K562 (cell line): ENCODE data around the gene ADARB2. TPM values are rescaled to one million over a fixed set of nuclear protein-coding genes. Genes with fewer than 3 reads are reported as not detected.

Source experiments
- ATAC-seq: fragments of 200-7000 bp; cut with Tn5 transposase; 3 replicates; pipeline ENCODE4 v1.9.1; 2020; ENCODE audit warnings: moderate library complexity
- BruUV-seq: library from RNA; stranded (reverse); fragments of 400-500 nt; replicated peaks from 2 replicates; lab custom pipeline; 2021; lab: Mats Ljungman, UMichigan
- CTCF ChIA-PET: fragments of 300-600 bp; formaldehyde crosslinking; extraction: SDS; loops from one replicate; lab custom pipeline; 2021; ENCODE audit warnings: low intra/inter-chr PET ratio; lab: Yijun Ruan, JAX
- POLR2A ChIA-PET: fragments of 300-600, 350-650 bp; sonication (Branson Sonifier 250); formaldehyde crosslinking; extraction: SDS; loops from one replicate; lab custom pipeline; 2021; ENCODE audit warnings: antibody characterized with exemption, inconsistent platforms; lab: Yijun Ruan, JAX
- DNase-seq, 4 experiments: peaks; one replicate each; pipeline versions ENCODE4 v3.0.0 to v3.0.0-alpha.2; 2011 to 2018; ENCODE audit warnings: low spot score in 3 of 4, mixed read lengths in 3 of 4; ENCODE audit errors: extremely low read depth in 1 of 4
- FAIRE-seq: peaks from 2 replicates; lab custom pipeline; 2011; peaks lifted over from hg19 to GRCh38; lab: Jason Lieb, UNC
- H2AFZ ChIP-seq: 2 replicates; pipeline ENCODE4 v1.6.0; 2011; ENCODE audit warnings: low read depth, low read length, control low read depth, inconsistent platforms
- H3K27ac ChIP-seq: fragments of 200-600 bp; 3 replicates; pipeline ENCODE4 v1.8.0; 2011; ENCODE audit warnings: low read depth, mild to moderate bottlenecking, control low read depth, inconsistent platforms, low read length, moderate library complexity, mixed read lengths; ENCODE audit errors: extremely low read depth
- H3K27me3 ChIP-seq, 2 experiments: fragments of 300-600 bp in 1 of 2; 2 replicates in 1 of 2; 3 replicates in 1 of 2; pipeline versions ENCODE4 v1.6.0 to v1.8.0; 2011; ENCODE audit warnings: inconsistent platforms in 2 of 2, low read length in 2 of 2, mild to moderate bottlenecking in 1 of 2, mixed read lengths in 1 of 2, moderate library complexity in 1 of 2; ENCODE audit not compliant: control insufficient read depth in 2 of 2, insufficient read depth in 2 of 2
- H3K36me3 ChIP-seq: fragments of 300-600 bp; 3 replicates; pipeline ENCODE4 v1.8.0; 2011; ENCODE audit warnings: mild to moderate bottlenecking, low read length, inconsistent platforms; ENCODE audit not compliant: control insufficient read depth, insufficient read depth
- H3K4me1 ChIP-seq, 2 experiments: fragments of 200-600 bp in 1 of 2; replicated peaks in 1 of 2; 2 replicates in 1 of 2; 3 replicates in 1 of 2; pipeline versions ENCODE4 v1.5.1 to v1.8.0; 2011; ENCODE audit warnings: inconsistent platforms in 2 of 2, low read length in 2 of 2, mild to moderate bottlenecking in 1 of 2, mixed read lengths in 1 of 2, moderate library complexity in 1 of 2; ENCODE audit not compliant: control insufficient read depth in 2 of 2, insufficient read depth in 2 of 2
- H3K4me2 ChIP-seq: 2 replicates; pipeline ENCODE4 v1.6.1; 2011; ENCODE audit warnings: low read length, control low read depth, inconsistent platforms, mixed read lengths; ENCODE audit not compliant: insufficient read depth
- H3K4me3 ChIP-seq: fragments of 200-600 bp; sonication (generic), shearing (Covaris generic); 2 replicates; pipeline ENCODE4 v1.5.1; 2016; ENCODE audit warnings: control low read depth, inconsistent platforms
- H3K79me2 ChIP-seq: fragments of 200-600 bp; 3 replicates; pipeline ENCODE4 v1.8.0; 2011; ENCODE audit warnings: low read length, inconsistent platforms; ENCODE audit not compliant: control insufficient read depth, insufficient read depth
- H3K9ac ChIP-seq, 2 experiments: 2 replicates each; pipeline versions ENCODE4 v1.6.0 to v1.6.1; 2011; ENCODE audit warnings: low read depth in 2 of 2, low read length in 2 of 2, control low read depth in 1 of 2, inconsistent platforms in 1 of 2, mild to moderate bottlenecking in 1 of 2, mixed read lengths in 1 of 2; ENCODE audit not compliant: insufficient read depth in 1 of 2
- H3K9me1 ChIP-seq: one replicate; pipeline ENCODE4 v1.6.0; 2011; ENCODE audit warnings: inconsistent platforms, mild to moderate bottlenecking, low read length, moderate library complexity; ENCODE audit not compliant: control insufficient read depth, insufficient read depth
- H3K9me3 ChIP-seq: replicated peaks from 2 replicates; pipeline ENCODE4 v1.5.1; 2011; ENCODE audit warnings: low read depth, low read length, inconsistent platforms; ENCODE audit not compliant: control insufficient read depth, insufficient read depth
- H4K20me1 ChIP-seq: replicated peaks from 2 replicates; pipeline ENCODE4 v1.6.1; 2011; ENCODE audit warnings: low read length, inconsistent platforms, mixed read lengths; ENCODE audit not compliant: control insufficient read depth, insufficient read depth
- HDGF ChIP-seq: fragments of 450-650 bp; IDR thresholded peaks from 2 replicates; pipeline ENCODE4 v1.6.1; 2016
- KAT2B ChIP-seq: IDR thresholded peaks from one replicate; pipeline ENCODE4 v1.6.1; 2012; ENCODE audit warnings: low read depth, mild to moderate bottlenecking, control low read depth, inconsistent platforms, low read length, moderate library complexity
- LEF1 ChIP-seq: fragments of 450-650 bp; IDR thresholded peaks from 2 replicates; pipeline ENCODE4 v1.6.1; 2016; ENCODE audit warnings: mild to moderate bottlenecking
- RBM14 ChIP-seq: fragments of 200-400 bp; formaldehyde crosslinking; IDR thresholded peaks from 2 replicates; pipeline ENCODE4 v1.6.1; 2018; ENCODE audit warnings: low read depth, mild to moderate bottlenecking, low read length, moderate library complexity, borderline replicate concordance; ENCODE audit not compliant: insufficient read depth
- SPI1 ChIP-seq: IDR thresholded peaks from 2 replicates; pipeline ENCODE4 v1.6.1; 2011; ENCODE audit warnings: low read depth, low read length, control low read depth, borderline replicate concordance
- TAF7 ChIP-seq: fragments of 450-650 bp; IDR thresholded peaks from 2 replicates; pipeline ENCODE4 v1.6.1; 2016; ENCODE audit warnings: missing genetic modification characterization, missing compliant biosample characterization
- ZFP30 ChIP-seq: fragments of 250-450 bp; sonication (Bioruptor Pico); IDR thresholded peaks from 2 replicates; pipeline ENCODE4 v1.8.0; 2022; ENCODE audit warnings: moderate library complexity, mild to moderate bottlenecking, inconsistent platforms, borderline replicate concordance
- ZNF143 ChIP-seq: sonication (generic); formaldehyde crosslinking; IDR thresholded peaks from 2 replicates; pipeline ENCODE4 v1.9.0; 2022; ENCODE audit warnings: mild to moderate bottlenecking, missing genetic modification reagents
- ZNF431 ChIP-seq: sonication (generic); formaldehyde crosslinking; IDR thresholded peaks from 2 replicates; pipeline ENCODE4 v1.8.0; 2022; ENCODE audit warnings: mild to moderate bottlenecking, missing genetic modification reagents
- ZNF436 ChIP-seq: fragments of 250-450, 450-650 bp; sonication (Bioruptor Pico); formaldehyde crosslinking; IDR thresholded peaks from 2 replicates; pipeline ENCODE4 v1.7.0; 2020; ENCODE audit warnings: mild to moderate bottlenecking
- ZNF551 ChIP-seq: fragments of 250-450 bp; sonication (Bioruptor Pico); IDR thresholded peaks from 2 replicates; pipeline ENCODE4 v1.5.0; 2021; ENCODE audit warnings: mild to moderate bottlenecking, moderate library complexity
- ZNF586 ChIP-seq: fragments of 450-650 bp; formaldehyde crosslinking; conservative IDR thresholded peaks from 2 replicates; pipeline ENCODE4 v1.4.0; 2020; ENCODE audit warnings: mild to moderate bottlenecking, moderate library complexity
- WGBS: fragments of 100-300 bp; shearing (Covaris generic); methylation state at CpG from one replicate; pipeline ENCODE4 v1.1.6; 2016; ENCODE audit warnings: low coverage, mixed read lengths; ENCODE audit not compliant: insufficient coverage; ENCODE audit errors: missing lambda C conversion rate; 5-methylcytosine and 5-hydroxymethylcytosine counted together
- in situ Hi-C: fragments of 300-500 bp; cut with MboI; formaldehyde crosslinking; loops from 4 replicates; pipeline ENCODE4 v1.15.0; 2018; ENCODE audit warnings: inconsistent platforms, mixed read lengths
- intact Hi-C: fragments of 100-400 bp; cut with micrococcal nuclease; formaldehyde crosslinking; loops from 2 replicates; pipeline ENCODE4 v1.14.2; 2022
- polyA plus RNA-seq, 8 experiments: library from polyadenylated mRNA; depleted of rRNA in 4 of 8; stranded (reverse) in 5 of 8; unstranded in 3 of 8; fragments of >200 nt; fragmentation: Nextera tagmentation in 2 of 8; fragmentation: Illumina TruSeq in 1 of 8; extraction: Ambion mirVana in 2 of 8; extraction: Trizol in 1 of 8; gene quantifications; 2 replicates each; pipeline versions ENCODE4 v1.2.1 to v1.2.3, GENCODE V29; 2011 to 2014; ENCODE audit warnings: inconsistent platforms in 1 of 8, missing spikeins in 1 of 8
- total RNA-seq, 7 experiments: library from RNA; depleted of rRNA in 6 of 7; stranded (reverse); fragments of >200 nt in 6 of 7; fragmentation: Illumina TruSeq in 2 of 7; extraction: Trizol in 2 of 7; gene quantifications; 2 replicates each; pipeline versions ENCODE4 v1.2.1 to v1.2.3, GENCODE V29; 2011 to 2021; ENCODE audit warnings: low replicate concordance in 1 of 7
- TF ChIP-seq, protein P1 (sequence below): fragments of 250-450 bp; sonication (Bioruptor Pico); IDR thresholded peaks from 2 replicates; pipeline ENCODE4 v1.4.0; 2020; ENCODE audit warnings: borderline replicate concordance
- TF ChIP-seq, protein P2 (sequence below), 2 experiments: fragments of 450-650 bp in 1 of 2; sonication (generic) in 1 of 2; formaldehyde crosslinking; conservative IDR thresholded peaks; 2 replicates each; pipeline versions ENCODE4 v1.4.0 to v1.8.1; 2020 to 2022; ENCODE audit warnings: mild to moderate bottlenecking in 1 of 2, missing genetic modification reagents in 1 of 2
- TF ChIP-seq, protein P3 (sequence below): fragments of 450-650 bp; formaldehyde crosslinking; IDR thresholded peaks from 2 replicates; pipeline ENCODE4 v1.4.0; 2020; ENCODE audit warnings: mild to moderate bottlenecking, mixed read lengths

The ADARB2 gene
- total and polyA plus RNA-seq, 9 of the 15 experiments (the other 6 are each of a cell fraction or from before 2014, with no cell fraction given) = not detected

DNA sequence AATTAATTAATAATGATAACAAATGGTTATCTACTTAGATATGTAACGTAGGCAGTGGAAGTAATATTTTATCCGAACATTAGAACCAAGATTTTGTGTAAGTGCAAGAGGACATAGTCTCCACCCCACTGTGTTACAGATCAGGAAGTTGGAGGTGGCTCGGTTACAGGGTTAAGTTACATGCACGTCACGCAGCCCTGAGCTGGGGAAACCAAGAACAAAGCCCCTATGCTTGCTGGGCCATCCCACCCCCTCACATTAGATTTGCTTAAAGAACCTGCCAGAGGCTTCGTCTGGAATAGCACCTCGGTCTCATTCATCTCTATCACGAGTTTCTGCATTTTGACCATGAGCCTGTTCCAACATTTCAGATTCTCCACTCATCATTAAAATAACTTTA is 214.1 kb downstream of the ADARB2 start:
- POLR2A ChIA-PET = no interaction called here
- no TSS peak for BruUV-seq
- intact Hi-C loops = no loop called here
- no peak for TF ChIP-seq HDGF
- TF ChIP-seq ZNF436 = no peak
- TF ChIP-seq TAF7 (tag) = no peak
- TF ChIP-seq, protein P1, sequence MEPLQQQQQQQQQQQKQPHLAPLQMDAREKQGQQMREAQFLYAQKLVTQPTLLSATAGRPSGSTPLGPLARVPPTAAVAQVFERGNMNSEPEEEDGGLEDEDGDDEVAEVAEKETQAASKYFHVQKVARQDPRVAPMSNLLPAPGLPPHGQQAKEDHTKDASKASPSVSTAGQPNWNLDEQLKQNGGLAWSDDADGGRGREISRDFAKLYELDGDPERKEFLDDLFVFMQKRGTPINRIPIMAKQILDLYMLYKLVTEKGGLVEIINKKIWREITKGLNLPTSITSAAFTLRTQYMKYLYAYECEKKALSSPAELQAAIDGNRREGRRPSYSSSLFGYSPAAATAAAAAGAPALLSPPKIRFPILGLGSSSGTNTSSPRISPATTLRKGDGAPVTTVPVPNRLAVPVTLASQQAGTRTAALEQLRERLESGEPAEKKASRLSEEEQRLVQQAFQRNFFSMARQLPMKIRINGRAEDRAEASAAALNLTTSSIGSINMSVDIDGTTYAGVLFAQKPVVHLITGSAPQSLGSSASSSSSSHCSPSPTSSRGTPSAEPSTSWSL = no peak
- TF ChIP-seq LEF1 = no peak
- no peak for TF ChIP-seq SPI1
- TF ChIP-seq ZNF551 (CRISPR knock-in tag) = no peak
- TF ChIP-seq, protein P2, sequence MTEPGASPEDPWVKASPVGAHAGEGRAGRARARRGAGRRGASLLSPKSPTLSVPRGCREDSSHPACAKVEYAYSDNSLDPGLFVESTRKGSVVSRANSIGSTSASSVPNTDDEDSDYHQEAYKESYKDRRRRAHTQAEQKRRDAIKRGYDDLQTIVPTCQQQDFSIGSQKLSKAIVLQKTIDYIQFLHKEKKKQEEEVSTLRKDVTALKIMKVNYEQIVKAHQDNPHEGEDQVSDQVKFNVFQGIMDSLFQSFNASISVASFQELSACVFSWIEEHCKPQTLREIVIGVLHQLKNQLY (CRISPR knock-in tag; conservative IDR thresholded peaks at IDR 0.05) = no peak
- no peak for TF ChIP-seq ZNF431 (CRISPR knock-in tag)
- TF ChIP-seq RBM14 = no peak
- TF ChIP-seq ZNF586 = no peak
- no peak for TF ChIP-seq ZNF143 (CRISPR knock-in tag)
- TF ChIP-seq ZFP30 (CRISPR knock-in tag) = no peak
- TF ChIP-seq, protein P3, sequence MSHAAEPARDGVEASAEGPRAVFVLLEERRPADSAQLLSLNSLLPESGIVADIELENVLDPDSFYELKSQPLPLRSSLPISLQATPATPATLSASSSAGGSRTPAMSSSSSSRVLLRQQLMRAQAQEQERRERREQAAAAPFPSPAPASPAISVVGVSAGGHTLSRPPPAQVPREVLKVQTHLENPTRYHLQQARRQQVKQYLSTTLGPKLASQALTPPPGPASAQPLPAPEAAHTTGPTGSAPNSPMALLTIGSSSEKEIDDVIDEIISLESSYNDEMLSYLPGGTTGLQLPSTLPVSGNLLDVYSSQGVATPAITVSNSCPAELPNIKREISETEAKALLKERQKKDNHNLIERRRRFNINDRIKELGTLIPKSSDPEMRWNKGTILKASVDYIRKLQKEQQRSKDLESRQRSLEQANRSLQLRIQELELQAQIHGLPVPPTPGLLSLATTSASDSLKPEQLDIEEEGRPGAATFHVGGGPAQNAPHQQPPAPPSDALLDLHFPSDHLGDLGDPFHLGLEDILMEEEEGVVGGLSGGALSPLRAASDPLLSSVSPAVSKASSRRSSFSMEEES (CRISPR knock-in tag) = no peak
- no peak for TF ChIP-seq KAT2B

More for the DNA sequence above, 214.1 kb downstream of the ADARB2 start:
- Histone ChIP-seq H2AFZ (no peak overlapping the region), H3K79me2 (no peaks in the 10 kb centered on the region), H4K20me1 (no peaks in the 10 kb centered on the region), H3K27me3 (peaks cover 4 to 20% of the 10 kb centered on the region in 2 experiments; a peak in 4 of 5 replicates), H3K9me1 (no peaks in the 10 kb centered on the region), H3K36me3 (no peaks in the 10 kb centered on the region), H3K9ac (no peak overlapping the region), H3K9me3 (no peaks in the 10 kb centered on the region), H3K4me2 (no peak overlapping the region), H3K4me3 (no peak overlapping the region), H3K4me1 (peaks cover 0 to 4% of the 10 kb centered on the region in 2 experiments; a peak in 2 of 5 replicates), H3K27ac (no peak overlapping the region)
- FAIRE-seq = no peak
- WGBS = 0% methylated on average over 8 of the region's 8 CpGs
- no peak for ATAC-seq
- in situ Hi-C loops = no loop called here
- CTCF ChIA-PET = no interaction called here
- no peak for DNase-seq
